Stimulated activated CD8-positive, alpha-beta memory T cell treated with anti-CD3 and anti-CD28 coated beads, Interleukin-4, amount 100 ng/mL, for 1 hour (primary cell): ENCODE results near the gene LHX2.

Source experiments
- DNase-seq, 2 donors: peaks; one replicate each; pipeline ENCODE4 v3.0.0-alpha.2; 2020; ENCODE audit warnings: low read depth in 2 of 2, low spot score in 1 of 2

The LHX2 gene

GRCh38 chr9:123998970-123999621, 12.5 kb upstream of the LHX2 start:
- no peak for DNase-seq

GRCh38 chr9:123999661-124000060, 11.9 kb upstream of the LHX2 start:
- DNase-seq, result no peak

- DNase-seq, result no peak
Observed at GRCh38 chr9:124000161-124000783, 11.3 kb upstream of the LHX2 start.

- DNase-seq, result no peak
Observed at GRCh38 chr9:124000784-124001457, 10.6 kb upstream of the LHX2 start.

GRCh38 chr9:124001458-124001799, 10.1 kb upstream of the LHX2 start:
- no peak for DNase-seq

GRCh38 chr9:124001866-124002525, 9.6 kb upstream of the LHX2 start:
- no peak for DNase-seq

GRCh38 chr9:124003636-124004349, 7.8 kb upstream of the LHX2 start:
- DNase-seq, result no peak

- no peak for DNase-seq
Observed at GRCh38 chr9:124004593-124004992, 7.0 kb upstream of the LHX2 start.

- no peak for DNase-seq
Observed at GRCh38 chr9:124005029-124005771, 6.4 kb upstream of the LHX2 start.

GRCh38 chr9:124006448-124007361, 4.9 kb upstream of the LHX2 start:
- DNase-seq, result no peak

GRCh38 chr9:124007565-124008302, 3.8 kb upstream of the LHX2 start:
- no peak for DNase-seq

- no peak for DNase-seq
Observed at GRCh38 chr9:124008303-124008693, 3.3 kb upstream of the LHX2 start.

- no peak for DNase-seq
Observed at GRCh38 chr9:124008694-124009530, 2.7 kb upstream of the LHX2 start.

- no peak for DNase-seq
Observed at GRCh38 chr9:124009531-124010217, 1.9 kb upstream of the LHX2 start.

- DNase-seq, result no peak
Observed at GRCh38 chr9:124010303-124010664, 1.3 kb upstream of the LHX2 start.

- DNase-seq, result no peak
Observed at GRCh38 chr9:124010665-124011321, 775 bp upstream of the LHX2 start.
